COLO668 (cell line): Measurements from ENCODE around the gene PSMB10.
"Not testable (repeated sequence)": the region's sequence is repeated elsewhere in the genome, so short reads cannot be mapped to it uniquely, and the experiment has no call there.

ENCODE experiments used
- DNase-seq: peaks from one replicate; lab custom pipeline; 2025; ENCODE audit not compliant: unreplicated experiment; lab: John Stamatoyannopoulos, UW

PSMB10 gene

DNA sequence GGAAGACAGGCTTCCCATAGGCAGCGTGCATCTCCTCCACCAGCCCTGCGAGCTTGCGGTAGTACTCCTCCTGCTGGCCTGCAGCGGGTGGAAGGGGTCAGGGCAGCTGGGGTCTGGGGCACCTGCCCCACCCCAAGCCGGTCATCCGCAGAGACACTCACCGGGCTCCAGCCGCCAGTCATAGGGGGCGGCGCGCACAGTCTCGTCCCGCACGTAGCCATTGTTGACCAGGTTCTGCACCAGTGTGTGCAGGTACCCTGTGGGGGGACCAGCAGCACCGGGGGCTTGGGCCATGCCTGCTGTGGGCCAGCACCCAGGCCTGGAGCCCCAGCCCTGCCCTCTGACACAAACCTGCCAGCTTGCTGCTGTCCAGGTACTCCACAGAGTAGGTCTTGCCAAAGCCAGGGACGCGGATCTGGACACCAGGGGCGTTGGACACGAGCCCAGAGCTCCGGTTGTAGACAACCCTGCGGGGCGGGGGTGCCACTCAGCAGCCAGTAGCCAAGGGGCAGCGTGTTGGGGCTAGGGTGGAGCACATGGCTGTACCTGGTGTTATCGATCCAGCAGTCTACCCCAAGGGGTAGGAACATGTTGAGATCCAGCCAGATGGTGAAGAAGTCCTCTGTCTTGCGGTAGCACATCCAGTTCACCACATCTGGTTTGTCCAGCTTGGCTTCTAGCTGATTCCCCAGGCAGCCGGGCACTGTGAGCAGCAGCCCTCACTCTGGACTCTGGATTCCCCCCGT, 6.0 kb upstream of the PSMB10 start:
- no peak for DNase-seq

DNA sequence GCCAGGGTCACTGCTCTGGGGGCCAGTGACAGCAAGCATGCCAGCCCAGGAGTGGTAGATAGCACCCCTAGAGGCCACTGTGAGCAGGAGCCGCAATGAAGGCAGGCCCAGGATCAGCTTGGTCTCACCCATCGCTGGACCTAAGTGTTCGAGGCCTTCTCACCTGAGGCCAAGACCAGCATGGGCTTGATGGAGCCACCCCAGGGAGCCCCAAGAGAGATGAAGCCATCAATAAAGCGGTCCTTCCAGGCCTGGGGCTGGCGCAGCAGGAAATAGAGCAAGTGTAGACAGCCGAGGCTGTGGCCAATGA, 5.5 kb upstream of the PSMB10 start:
- peak; percentile 41 for DNase-seq

GRCh38 chr16:67941469-67942199, 5.0 kb upstream of the PSMB10 start:
- DNase-seq = no peak

DNA sequence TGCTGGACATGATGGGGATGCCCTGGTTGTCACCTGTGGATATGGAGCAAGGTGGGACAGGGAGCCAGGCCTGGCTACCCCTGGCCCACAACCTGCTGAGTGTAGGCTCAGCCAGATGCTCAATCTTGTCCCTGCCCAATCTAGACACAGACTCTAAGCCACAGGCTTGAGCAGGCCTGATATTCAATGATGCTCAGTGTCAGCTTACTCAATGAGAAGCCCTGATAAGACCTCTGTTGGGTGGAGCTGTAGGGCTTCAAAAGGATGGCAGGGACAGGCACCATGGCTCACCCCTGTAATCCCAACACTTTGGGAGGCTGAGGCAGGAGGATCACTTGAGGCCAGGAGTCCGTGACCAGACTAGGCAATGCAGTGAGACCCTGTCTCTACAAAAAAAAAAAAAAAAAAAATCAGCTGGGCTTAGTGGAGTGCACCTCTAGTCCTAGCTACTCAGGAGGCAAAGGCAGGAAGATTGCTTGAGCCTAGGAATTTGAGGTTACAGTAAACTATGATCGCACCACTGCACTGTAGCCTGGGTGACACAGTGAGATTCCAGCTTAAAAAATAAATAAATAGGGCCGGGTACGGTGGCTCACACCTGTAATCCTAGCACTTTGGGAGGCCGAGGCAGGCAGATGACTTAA, 3.9 kb upstream of the PSMB10 start:
- DNase-seq = no peak

DNA sequence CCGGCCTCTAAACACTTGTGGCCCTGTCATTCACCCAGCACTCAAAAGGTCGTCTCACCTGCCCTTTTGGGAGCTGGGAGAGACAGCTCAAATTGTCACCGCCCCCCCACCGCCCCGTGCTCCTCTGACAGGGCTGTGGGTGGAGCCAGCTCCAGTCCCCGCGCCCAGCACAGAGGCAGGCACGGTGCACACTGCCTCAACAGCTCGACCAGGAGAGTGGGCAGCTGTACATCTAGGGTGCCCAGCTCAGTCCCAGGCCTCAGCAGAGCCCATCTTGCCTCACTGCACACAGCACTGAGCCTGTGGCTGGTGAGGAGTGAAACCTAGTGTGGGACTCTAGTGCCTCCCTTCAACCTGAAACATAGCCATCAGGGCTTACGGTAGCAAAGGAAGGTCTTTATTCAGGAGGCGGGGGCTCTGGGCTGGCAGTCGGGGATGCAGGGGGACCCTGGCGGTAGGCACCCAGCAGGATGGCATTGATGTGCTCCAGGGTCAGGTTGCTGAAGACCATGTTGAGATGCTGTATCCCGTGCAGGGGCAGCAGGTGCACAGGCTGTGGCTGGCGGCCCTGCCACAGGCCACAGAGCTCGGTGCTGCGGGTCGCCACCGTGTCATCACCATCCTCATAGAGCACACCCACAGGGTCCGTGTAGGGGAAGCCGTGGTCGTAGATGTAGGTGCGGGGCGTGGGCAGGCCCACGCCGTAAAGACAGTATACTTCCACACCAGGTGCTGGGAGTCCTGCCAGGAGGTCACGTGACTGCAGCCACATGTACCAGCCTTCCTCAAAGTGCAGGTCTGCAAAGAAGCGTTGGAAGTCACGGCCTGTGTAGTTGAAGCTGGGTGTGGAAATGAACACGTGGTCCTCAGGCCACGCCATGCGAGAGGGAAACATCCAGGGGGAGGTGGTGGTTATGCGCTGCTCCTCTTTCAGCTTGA, 3.1 kb upstream of the PSMB10 start:
- DNase-seq = peak; percentile 49

GRCh38 chr16:67937713-67938112, 1.1 kb upstream of the PSMB10 start:
- DNase-seq = not testable (repeated sequence)

GRCh38 chr16:67936880-67937605, 393 bp upstream of the PSMB10 start:
- DNase-seq = no peak

DNA sequence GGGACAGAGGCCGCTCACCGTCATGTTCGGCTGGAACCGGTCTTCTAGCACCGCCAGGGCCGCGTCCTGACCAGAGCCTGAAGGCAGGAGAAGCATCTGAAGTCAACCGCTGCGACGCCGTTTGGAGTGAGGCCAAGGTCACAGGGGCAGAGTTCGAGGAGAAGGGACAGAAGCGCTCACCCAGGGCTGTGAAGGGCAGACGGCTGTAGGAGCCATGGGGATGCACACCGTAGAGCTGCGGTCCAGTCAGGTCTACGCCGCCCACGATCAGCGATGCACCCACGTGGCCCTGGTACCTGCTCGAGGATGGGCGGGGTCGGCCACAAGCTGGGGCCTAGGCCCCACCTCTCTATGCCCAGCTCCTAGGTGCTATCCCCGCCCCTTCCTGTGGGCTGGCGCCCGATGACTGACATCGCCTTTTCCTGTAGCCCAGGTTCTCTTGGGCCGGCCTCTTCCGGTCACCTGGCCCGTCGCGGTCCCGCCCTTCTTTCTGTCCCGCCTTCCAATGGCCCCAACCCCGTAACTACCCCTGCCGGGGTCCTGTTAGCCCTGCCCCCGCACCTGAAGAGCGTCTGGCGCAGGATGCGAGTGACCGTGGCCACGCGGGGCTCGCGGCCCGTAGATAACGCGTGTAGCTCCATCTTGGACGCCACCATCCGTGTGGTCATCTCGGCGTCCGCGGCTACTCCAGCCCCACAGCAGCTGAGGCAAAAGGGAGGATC, 1.1 kb downstream of the PSMB10 start:
- peak; percentile 98 for DNase-seq

DNA sequence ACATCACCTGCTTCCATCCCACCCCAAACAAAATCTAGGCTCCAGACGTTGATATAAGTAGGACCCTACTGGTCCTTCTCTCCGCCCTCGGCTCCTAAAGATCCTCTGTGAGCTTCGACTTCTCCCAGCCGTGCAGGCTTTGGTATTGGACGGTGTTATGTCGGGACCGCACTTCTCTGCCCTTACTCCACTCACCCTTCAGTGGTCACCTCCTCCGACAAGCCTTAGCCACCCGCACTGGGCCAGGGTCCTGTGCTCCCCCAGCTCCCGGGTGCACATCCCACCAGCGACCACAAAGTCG, 1.6 kb downstream of the PSMB10 start:
- DNase-seq = no peak

DNA sequence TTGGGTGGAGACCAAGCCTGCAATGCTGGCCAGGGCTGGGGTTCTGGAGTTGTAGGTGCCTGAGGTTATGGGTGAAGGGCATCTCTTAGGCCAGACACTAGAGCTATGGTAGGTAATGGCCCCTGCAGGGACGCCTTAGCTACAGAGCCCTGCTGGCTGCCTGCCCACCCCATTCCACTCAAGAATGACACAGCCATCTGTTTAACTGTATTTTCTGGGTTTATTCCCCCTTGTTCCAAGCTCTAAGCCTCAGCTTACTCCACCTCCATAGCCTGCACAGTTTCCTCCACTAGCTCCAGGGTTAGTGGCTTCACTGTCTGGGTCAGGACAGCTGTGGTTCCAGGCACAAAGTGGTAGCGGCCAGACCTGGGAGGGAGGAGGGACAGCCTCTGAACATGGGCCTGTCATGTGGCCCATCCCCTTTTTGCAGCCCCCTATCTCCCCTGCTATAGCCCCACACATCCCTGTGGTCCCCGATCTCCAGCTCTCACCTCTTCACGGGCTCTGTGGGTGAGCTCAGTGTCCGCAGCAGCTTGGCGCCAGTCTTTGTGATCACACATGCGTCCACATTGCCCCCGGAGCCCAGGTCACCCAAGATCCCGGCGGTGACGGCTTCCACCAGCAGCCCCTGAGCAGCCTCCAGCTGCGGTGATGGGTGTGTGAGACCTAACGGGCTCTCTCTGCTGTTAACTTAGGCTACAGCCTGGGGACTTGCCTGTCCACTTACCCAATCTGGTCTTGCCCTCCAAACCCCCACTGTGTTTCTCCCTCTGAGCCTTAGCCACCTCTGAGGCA, 2.1 kb downstream of the PSMB10 start:
- no peak for DNase-seq

DNA sequence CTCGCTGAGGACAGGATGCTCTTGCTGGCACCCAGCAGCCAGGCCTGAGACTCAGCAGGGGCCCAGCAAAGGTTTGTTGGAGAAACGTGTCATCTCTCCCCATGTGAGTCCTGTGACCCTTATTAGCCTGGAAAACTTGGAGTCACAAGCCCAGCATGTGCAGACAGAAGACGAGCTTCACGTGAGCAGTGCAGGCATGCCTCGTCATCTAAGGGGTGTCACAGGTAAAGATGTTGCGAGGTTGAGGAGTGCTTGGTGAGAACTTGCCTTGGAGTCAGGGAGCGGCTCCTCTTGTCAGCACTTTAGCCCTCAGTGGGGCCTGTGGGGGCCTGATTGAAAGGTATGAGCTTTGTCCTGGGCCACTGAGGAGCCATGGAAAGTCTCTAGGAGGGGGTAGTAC, 2.8 kb downstream of the PSMB10 start:
- no peak for DNase-seq

- no peak for DNase-seq
Observed at GRCh38 chr16:67932462-67932840, 4.2 kb downstream of the PSMB10 start.

DNA sequence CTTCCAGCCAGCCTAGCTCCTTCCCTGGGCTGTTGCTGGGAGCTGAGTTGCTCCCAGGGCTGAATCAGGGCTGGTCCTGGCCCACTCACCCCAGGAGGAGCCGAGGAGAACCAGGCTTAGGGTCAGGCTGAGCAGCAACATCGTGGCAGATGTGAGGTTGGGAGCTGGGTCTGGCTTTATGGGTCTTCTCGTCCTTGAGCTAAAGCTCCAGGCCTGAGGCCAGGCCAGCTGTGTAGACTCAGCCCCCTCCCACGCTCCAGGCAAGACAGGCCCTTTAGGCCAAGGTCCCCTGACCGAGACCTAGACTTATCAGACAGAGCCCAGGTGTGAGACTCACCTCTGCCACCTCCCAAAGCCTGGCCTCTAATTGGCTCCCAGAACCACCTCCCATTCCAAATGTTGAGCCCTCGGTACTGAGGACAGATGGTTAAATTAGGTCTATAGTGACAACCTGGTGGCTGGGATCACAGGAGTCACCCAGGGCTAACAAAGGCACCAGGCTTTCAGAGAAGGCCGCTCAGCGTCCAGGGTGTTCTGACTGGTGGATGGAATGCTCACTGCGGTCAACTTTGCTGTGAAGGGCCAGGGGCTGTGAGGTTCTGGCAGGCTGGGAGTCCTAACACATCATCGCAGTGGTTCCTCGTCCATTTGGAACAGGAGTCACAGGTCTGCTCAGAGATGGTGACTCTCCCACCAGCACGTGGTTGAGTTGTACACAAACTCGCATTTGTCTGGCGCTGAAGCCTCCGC, 4.8 kb downstream of the PSMB10 start, which contains the start of gene CTRL:
CTRL (minus strand) TSS at position 151 of the 750 bp plus-strand sequence; CDS start at position 141, 10 bp downstream.
- no peak for DNase-seq

DNA sequence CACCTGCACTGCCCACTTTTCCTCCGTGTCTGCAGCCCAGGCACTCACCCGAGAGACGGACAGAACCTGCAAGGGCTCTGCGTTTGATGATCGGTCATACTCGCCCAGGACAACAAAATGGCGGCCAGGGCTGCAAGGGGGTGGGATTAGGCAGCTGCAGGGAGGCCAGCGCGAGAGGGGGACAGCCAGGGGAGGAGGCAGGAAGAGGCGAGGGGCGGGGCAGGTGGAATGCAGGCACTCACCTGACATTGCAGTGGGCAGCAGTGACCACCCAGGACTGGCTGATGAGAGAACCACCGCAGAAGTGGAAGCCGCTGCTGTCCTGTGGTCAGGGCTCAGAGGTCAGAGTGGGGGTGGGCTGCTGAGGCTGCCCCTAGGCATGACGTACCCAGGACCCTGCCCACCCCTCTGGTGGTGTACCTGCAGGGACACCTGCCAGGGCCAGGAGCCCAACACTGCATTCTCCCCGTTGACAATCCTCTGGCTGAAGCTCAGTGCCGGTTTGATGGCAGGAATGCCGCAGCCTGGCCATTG, 5.9 kb downstream of the PSMB10 start:
- DNase-seq = no peak

DNA sequence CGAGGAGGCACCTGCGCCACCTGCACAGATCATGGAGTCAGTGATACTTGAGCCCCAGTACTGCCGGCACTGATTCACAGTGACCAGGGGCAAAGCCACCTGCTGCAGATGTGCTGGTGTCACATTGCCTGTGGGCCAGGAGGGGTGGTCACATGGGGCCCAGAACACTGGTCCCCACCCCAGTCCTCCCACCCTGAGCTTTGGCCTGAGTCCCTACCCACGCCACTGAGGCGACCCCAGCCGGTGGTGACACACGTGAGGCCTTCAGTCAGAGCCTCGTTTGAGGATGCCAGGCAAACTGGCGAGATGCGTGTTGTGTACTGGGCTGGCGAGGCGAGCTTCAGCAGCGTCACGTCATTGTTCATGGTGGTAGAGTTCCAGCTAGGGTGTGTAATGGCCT, 6.5 kb downstream of the PSMB10 start:
- DNase-seq = no peak

- peak; percentile 83 for DNase-seq
Observed at GRCh38 chr16:67928561-67929364, 7.9 kb downstream of the PSMB10 start.

- no peak for DNase-seq
Observed at GRCh38 chr16:67928147-67928546, 8.5 kb downstream of the PSMB10 start.
